HL-60 (cell line): ENCODE data around the gene POLN.

Source experiments
- CTCF ChIP-seq: IDR thresholded peaks from one replicate; pipeline ENCODE4 v1.5.1; 2011; ENCODE audit warnings: low read length, control low read depth, inconsistent platforms; ENCODE audit not compliant: insufficient read depth
- GABPA ChIP-seq: IDR thresholded peaks from 2 replicates; pipeline ENCODE4 v1.6.1; 2012; ENCODE audit warnings: low read depth
- SPI1 ChIP-seq: IDR thresholded peaks from 2 replicates; pipeline ENCODE4 v1.6.1; 2012; ENCODE audit warnings: low read depth, mild to moderate bottlenecking, borderline replicate concordance

GRCh38 chr4:2231082-2231481 lies 10.8 kb downstream of the POLN start:
- TF ChIP-seq SPI1 (no peak), CTCF (no peak), GABPA (no peak)
